ENCODE data around the gene SLC35G2.
"Not testable (repeated sequence)": the region's sequence is repeated elsewhere in the genome, so short reads cannot be mapped to it uniquely, and the experiment has no call there.

Gene SLC35G2

GRCh38 chr3:136879510-136879909, 60.6 kb downstream of the SLC35G2 start:
- not testable (repeated sequence) for H3K27me3 Mint-ChIP-seq; H3K9me3 Mint-ChIP-seq; H3K36me3 Mint-ChIP-seq (ENCODE audit: insufficient read depth); DNase-seq; H3K4me3 Mint-ChIP-seq; ATAC-seq (replicated peaks)
- H3K27ac Mint-ChIP-seq, result peak overlapping the region in 1 of 2 donors; percentile 79
- peaks cover 42 to 75% of the 10 kb centered on the region in 2 donors for H3K4me1 Mint-ChIP-seq (ENCODE audit: low read depth in 2 of 2)

- peak overlapping the region in 1 of 2 donors; percentile 86 for H3K27ac Mint-ChIP-seq
- ATAC-seq (replicated peaks), result peak; percentile 52
- H3K4me1 Mint-ChIP-seq (ENCODE audit: low read depth in 2 of 2), result peaks cover 44 to 68% of the 10 kb centered on the region in 2 donors
- peaks cover 3% of the 10 kb centered on the region for H3K36me3 Mint-ChIP-seq (ENCODE audit: insufficient read depth)
- H3K27me3 Mint-ChIP-seq, result no peaks in the 10 kb centered on the region
- DNase-seq, result no peak
- no peaks in the 10 kb centered on the region for H3K9me3 Mint-ChIP-seq
- H3K4me3 Mint-ChIP-seq, result peak overlapping the region in 1 of 2 donors; percentile 42
These were observed 63.6 kb downstream of the SLC35G2 start for GRCh38 chr3:136882571-136882970.

- H3K4me3 Mint-ChIP-seq, result peak overlapping the region in 1 of 2 donors; percentile 26
- H3K27ac Mint-ChIP-seq, result peak overlapping the region; percentile 13 to 86
- H3K27me3 Mint-ChIP-seq, result no peaks in the 10 kb centered on the region
- peaks cover 5% of the 10 kb centered on the region for H3K36me3 Mint-ChIP-seq (ENCODE audit: insufficient read depth)
- no peaks in the 10 kb centered on the region for H3K9me3 Mint-ChIP-seq
- H3K4me1 Mint-ChIP-seq (ENCODE audit: low read depth in 2 of 2), result peaks cover 45 to 59% of the 10 kb centered on the region in 2 donors
- DNase-seq (no peak), ATAC-seq (replicated peaks) (no peak)
These were observed 65.2 kb downstream of the SLC35G2 start for GRCh38 chr3:136883967-136884720.

- peak; percentile 84 for ATAC-seq (replicated peaks)
These were observed 66.7 kb downstream of the SLC35G2 start for GRCh38 chr3:136885357-136886213.

GRCh38 chr3:136889947-136890346, 71.0 kb downstream of the SLC35G2 start:
- peaks cover 8% of the 10 kb centered on the region for H3K36me3 Mint-ChIP-seq (ENCODE audit: insufficient read depth)
- no peak for DNase-seq

More at GRCh38 chr3:136885357-136886213, 66.7 kb downstream of the SLC35G2 start:
- no peak for DNase-seq
- peak overlapping the region; percentile 36 to 45 for H3K27ac Mint-ChIP-seq
- H3K4me3 Mint-ChIP-seq, result peak overlapping the region; percentile 49 to 61
- peaks cover 4% of the 10 kb centered on the region for H3K36me3 Mint-ChIP-seq (ENCODE audit: insufficient read depth)
- no peaks in the 10 kb centered on the region for H3K9me3 Mint-ChIP-seq
- no peaks in the 10 kb centered on the region for H3K27me3 Mint-ChIP-seq
- peaks cover 50 to 60% of the 10 kb centered on the region in 2 donors for H3K4me1 Mint-ChIP-seq (ENCODE audit: low read depth in 2 of 2)

GRCh38 chr3:136891934-136892855, 73.3 kb downstream of the SLC35G2 start:
- Mint-ChIP-seq H3K9me3 (no peaks in the 10 kb centered on the region), H3K36me3 (ENCODE audit: insufficient read depth) (peaks cover 14% of the 10 kb centered on the region), H3K27me3 (no peaks in the 10 kb centered on the region), H3K27ac (peak overlapping the region; percentile 36 to 71), H3K4me3 (peak overlapping the region; percentile 8 to 33), H3K4me1 (ENCODE audit: low read depth in 2 of 2) (peaks cover 48 to 60% of the 10 kb centered on the region in 2 donors)
- ATAC-seq (replicated peaks) (no peak), DNase-seq (no peak)

More at GRCh38 chr3:136889947-136890346, 71.0 kb downstream of the SLC35G2 start:
- ATAC-seq (replicated peaks), result no peak
- no peak overlapping the region for H3K4me3 Mint-ChIP-seq
- no peaks in the 10 kb centered on the region for H3K9me3 Mint-ChIP-seq
- peak overlapping the region in 1 of 2 donors; percentile 89 for H3K27ac Mint-ChIP-seq
- H3K4me1 Mint-ChIP-seq (ENCODE audit: low read depth in 2 of 2), result peaks cover 56 to 59% of the 10 kb centered on the region in 2 donors
- H3K27me3 Mint-ChIP-seq, result no peaks in the 10 kb centered on the region

- peak overlapping the region; percentile 18 to 51 for H3K27ac Mint-ChIP-seq
- peak overlapping the region in 1 of 2 donors; percentile 44 for H3K4me3 Mint-ChIP-seq
- no peak for ATAC-seq (replicated peaks)
- H3K4me1 Mint-ChIP-seq (ENCODE audit: low read depth in 2 of 2), result peaks cover 48 to 58% of the 10 kb centered on the region in 2 donors
- no peak for DNase-seq
- peaks cover 14% of the 10 kb centered on the region for H3K36me3 Mint-ChIP-seq (ENCODE audit: insufficient read depth)
- H3K27me3 Mint-ChIP-seq, result no peaks in the 10 kb centered on the region
- H3K9me3 Mint-ChIP-seq, result no peaks in the 10 kb centered on the region
These were observed 75.0 kb downstream of the SLC35G2 start for GRCh38 chr3:136893848-136894443.

GRCh38 chr3:136897171-136897570, 78.2 kb downstream of the SLC35G2 start:
- not testable (repeated sequence) for DNase-seq; H3K27me3 Mint-ChIP-seq; H3K36me3 Mint-ChIP-seq (ENCODE audit: insufficient read depth); H3K9me3 Mint-ChIP-seq; H3K4me3 Mint-ChIP-seq; ATAC-seq (replicated peaks)
- Mint-ChIP-seq H3K4me1 (ENCODE audit: low read depth in 2 of 2) (peaks cover 60 to 70% of the 10 kb centered on the region in 2 donors), H3K27ac (peak overlapping the region in 1 of 2 donors; percentile 59)

- Mint-ChIP-seq H3K27me3 (no peaks in the 10 kb centered on the region), H3K4me3 (peak overlapping the region; percentile 5 to 18), H3K4me1 (ENCODE audit: low read depth in 2 of 2) (peaks cover 58 to 67% of the 10 kb centered on the region in 2 donors), H3K27ac (peak overlapping the region; percentile 76 to 89), H3K9me3 (peaks cover 1 to 8% of the 10 kb centered on the region in 2 donors), H3K36me3 (ENCODE audit: insufficient read depth) (peaks cover 9% of the 10 kb centered on the region)
- no peak for DNase-seq
- no peak for ATAC-seq (replicated peaks)
These were observed 79.6 kb downstream of the SLC35G2 start for GRCh38 chr3:136898549-136898948.

- Mint-ChIP-seq H3K9me3 (peaks cover 1 to 12% of the 10 kb centered on the region in 2 donors), H3K27me3 (no peaks in the 10 kb centered on the region), H3K27ac (peak overlapping the region; percentile 76 to 89), H3K4me1 (ENCODE audit: low read depth in 2 of 2) (peaks cover 56 to 67% of the 10 kb centered on the region in 2 donors), H3K36me3 (ENCODE audit: insufficient read depth) (peaks cover 13% of the 10 kb centered on the region), H3K4me3 (peak overlapping the region in 1 of 2 donors; percentile 18)
- no peak for DNase-seq
- peak; percentile 27 for ATAC-seq (replicated peaks)
These were observed 80.0 kb downstream of the SLC35G2 start for GRCh38 chr3:136898954-136899353.

GRCh38 chr3:136899622-136900158, 80.8 kb downstream of the SLC35G2 start:
- Mint-ChIP-seq H3K27ac (peak overlapping the region; percentile 76 to 89), H3K36me3 (ENCODE audit: insufficient read depth) (peaks cover 13% of the 10 kb centered on the region), H3K4me1 (ENCODE audit: low read depth in 2 of 2) (peaks cover 52 to 62% of the 10 kb centered on the region in 2 donors), H3K4me3 (peak overlapping the region; percentile 10 to 53), H3K9me3 (peaks cover 1 to 14% of the 10 kb centered on the region in 2 donors), H3K27me3 (no peaks in the 10 kb centered on the region)
- DNase-seq (no peak), ATAC-seq (replicated peaks) (peak; percentile 42)

GRCh38 chr3:136900694-136901093, 81.8 kb downstream of the SLC35G2 start:
- H3K9me3 Mint-ChIP-seq, result peaks cover 1 to 14% of the 10 kb centered on the region in 2 donors
- not testable (repeated sequence) for H3K27me3 Mint-ChIP-seq; ATAC-seq (replicated peaks); DNase-seq
- peak overlapping the region; percentile 76 to 89 for H3K27ac Mint-ChIP-seq
- H3K4me3 Mint-ChIP-seq, result peak overlapping the region; percentile 1 to 53
- peaks cover 15% of the 10 kb centered on the region for H3K36me3 Mint-ChIP-seq (ENCODE audit: insufficient read depth)
- peaks cover 54 to 65% of the 10 kb centered on the region in 2 donors for H3K4me1 Mint-ChIP-seq (ENCODE audit: low read depth in 2 of 2)
